Measurements from ENCODE around the gene MYL9. TPM values are rescaled to one million over a fixed set of nuclear protein-coding genes. Genes with fewer than 3 reads are reported as not detected.

Gene MYL9
- total and polyA plus RNA-seq, 2 donors (not counting 3 experiments of a cell fraction or from before 2014, with no cell fraction given): 41.7 to 116 TPM

DNA sequence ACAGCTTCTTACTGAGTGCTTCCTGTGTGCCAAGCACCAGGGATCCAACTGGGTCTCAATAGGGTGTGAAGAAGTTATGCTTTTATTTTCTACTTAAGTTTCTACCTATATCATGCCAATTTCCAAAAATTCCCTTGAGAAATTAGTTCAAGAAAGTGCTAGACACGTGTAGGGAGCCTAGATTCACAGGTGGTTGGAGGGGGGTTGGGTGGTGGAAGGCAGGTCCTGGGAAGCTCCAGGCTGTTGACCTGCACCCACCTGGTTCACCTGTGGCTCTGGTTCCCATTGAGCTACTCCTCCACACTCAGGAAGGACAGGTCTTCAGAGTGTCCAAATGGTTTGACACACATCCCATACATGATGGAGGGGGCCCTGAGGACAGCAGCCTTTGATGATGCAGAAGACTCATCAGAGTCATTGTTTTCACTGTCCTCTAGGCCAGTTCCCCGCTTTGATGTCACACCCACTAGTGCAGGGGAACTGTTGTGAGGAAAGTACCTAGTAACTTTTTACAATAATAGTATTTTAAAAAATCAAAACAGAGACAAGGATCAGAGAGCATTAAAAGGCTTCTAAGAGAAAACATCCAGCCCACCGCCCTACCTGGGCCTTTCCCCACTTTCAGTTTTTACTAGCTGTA is 39.8 kb upstream of the MYL9 start:
- no peak overlapping the region for H3K4me3 ChIP-seq (replicated peaks in 1 of 3; ENCODE audit: insufficient read depth in 1 of 3, low read depth in 1 of 3, low read length in 3 of 3)
- H3K9me3 ChIP-seq (replicated peaks; ENCODE audit: control insufficient read depth, insufficient read depth, low read length): no peaks in the 10 kb centered on the region
- H3K4me2 ChIP-seq (ENCODE audit: insufficient read depth, low read length): no peak overlapping the region
- H2AFZ ChIP-seq (ENCODE audit: low read depth, low read length): no peak overlapping the region
- no peak overlapping the region for H3K9ac ChIP-seq (replicated peaks; ENCODE audit: extremely low read depth, insufficient read depth, low read length)
- H3K27ac ChIP-seq (ENCODE audit: insufficient read depth, low read depth, low read length): no peak overlapping the region
- BruUV-seq (replicated peaks): no TSS peak
- TF ChIP-seq, protein P1, sequence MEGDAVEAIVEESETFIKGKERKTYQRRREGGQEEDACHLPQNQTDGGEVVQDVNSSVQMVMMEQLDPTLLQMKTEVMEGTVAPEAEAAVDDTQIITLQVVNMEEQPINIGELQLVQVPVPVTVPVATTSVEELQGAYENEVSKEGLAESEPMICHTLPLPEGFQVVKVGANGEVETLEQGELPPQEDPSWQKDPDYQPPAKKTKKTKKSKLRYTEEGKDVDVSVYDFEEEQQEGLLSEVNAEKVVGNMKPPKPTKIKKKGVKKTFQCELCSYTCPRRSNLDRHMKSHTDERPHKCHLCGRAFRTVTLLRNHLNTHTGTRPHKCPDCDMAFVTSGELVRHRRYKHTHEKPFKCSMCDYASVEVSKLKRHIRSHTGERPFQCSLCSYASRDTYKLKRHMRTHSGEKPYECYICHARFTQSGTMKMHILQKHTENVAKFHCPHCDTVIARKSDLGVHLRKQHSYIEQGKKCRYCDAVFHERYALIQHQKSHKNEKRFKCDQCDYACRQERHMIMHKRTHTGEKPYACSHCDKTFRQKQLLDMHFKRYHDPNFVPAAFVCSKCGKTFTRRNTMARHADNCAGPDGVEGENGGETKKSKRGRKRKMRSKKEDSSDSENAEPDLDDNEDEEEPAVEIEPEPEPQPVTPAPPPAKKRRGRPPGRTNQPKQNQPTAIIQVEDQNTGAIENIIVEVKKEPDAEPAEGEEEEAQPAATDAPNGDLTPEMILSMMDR (IDR thresholded peaks at IDR 0.05; ENCODE audit: extremely low read depth in 1 of 2, insufficient read depth in 1 of 2, low read depth in 1 of 2, low read length in 2 of 2): no peak
- H3K79me2 ChIP-seq (ENCODE audit: control insufficient read depth, insufficient read depth, low read length): peaks cover 4% of the 10 kb centered on the region
- intact Hi-C loops (cut with micrococcal nuclease): no loop called here
- H3K9me1 ChIP-seq (replicated peaks; ENCODE audit: control insufficient read depth, extremely low read depth, insufficient read depth, low read length): no peaks in the 10 kb centered on the region
- H3K36me3 ChIP-seq (ENCODE audit: control insufficient read depth in 2 of 2, extremely low read depth in 1 of 2, insufficient read depth in 2 of 2, low read length in 2 of 2): peaks cover 22 to 46% of the 10 kb centered on the region in 2 experiments
- no peak for DNase-seq (ENCODE audit: low read depth, low spot score)
- H4K20me1 ChIP-seq (replicated peaks; ENCODE audit: control insufficient read depth, extremely low read depth, insufficient read depth, low read length): no peaks in the 10 kb centered on the region
- H3K27me3 ChIP-seq (ENCODE audit: control insufficient read depth in 2 of 2, insufficient read depth in 2 of 2, low read length in 2 of 2): no peaks in the 10 kb centered on the region
- peaks cover 6% of the 10 kb centered on the region for H3K4me1 ChIP-seq (ENCODE audit: control insufficient read depth, extremely low read depth, insufficient read depth, low read length)
- CTCF ChIA-PET: interaction anchor here (0.7 to 3.6 kb wide), 6 partner anchors 10 to 104 kb away, joined by 3 to 19 read pairs (median 4); partner anchors contain the start of gene RAB5IF
- no peak for FAIRE-seq
- dilution Hi-C loops (cut with MboI; ENCODE audit: extremely low pct_ligation_motif_present, low sequenced_read_pairs): no loop called here
- POLR2A ChIA-PET: interaction anchor here (0.7 kb wide), 1 partner anchor 9 kb away, joined by 4 read pairs; no protein-coding TSS in a partner anchor

DNA sequence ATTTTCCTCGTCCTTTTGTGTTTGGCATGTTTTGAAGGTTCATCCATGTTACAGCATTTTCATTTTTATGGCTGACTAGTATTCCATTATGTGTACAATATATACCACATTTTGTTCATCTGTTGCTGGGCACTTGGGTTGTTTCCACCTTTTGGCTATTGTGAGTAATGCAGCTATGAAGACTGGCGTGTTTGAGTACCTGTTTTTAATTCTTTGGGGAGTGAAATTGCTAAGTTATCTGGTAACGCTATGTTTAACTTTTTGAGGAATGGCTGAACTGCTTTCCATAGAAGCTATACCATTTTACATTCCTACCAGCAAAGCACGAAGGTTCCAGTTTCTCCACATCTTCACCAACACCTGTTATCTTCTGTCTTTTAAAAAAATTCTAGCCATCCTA is 37.0 kb upstream of the MYL9 start:
- H2AFZ ChIP-seq (ENCODE audit: low read depth, low read length): no peak overlapping the region
- H3K36me3 ChIP-seq (ENCODE audit: control insufficient read depth in 2 of 2, extremely low read depth in 1 of 2, insufficient read depth in 2 of 2, low read length in 2 of 2): peaks cover 20 to 25% of the 10 kb centered on the region in 2 experiments
- H3K9me1 ChIP-seq (replicated peaks; ENCODE audit: control insufficient read depth, extremely low read depth, insufficient read depth, low read length): no peaks in the 10 kb centered on the region
- no peak overlapping the region for H3K4me2 ChIP-seq (ENCODE audit: insufficient read depth, low read length)
- H3K9me3 ChIP-seq (replicated peaks; ENCODE audit: control insufficient read depth, insufficient read depth, low read length): no peaks in the 10 kb centered on the region
- H3K4me1 ChIP-seq (ENCODE audit: control insufficient read depth, extremely low read depth, insufficient read depth, low read length): peaks cover 6% of the 10 kb centered on the region
- no peak for DNase-seq (ENCODE audit: low read depth, low spot score)
- BruUV-seq (replicated peaks): no TSS peak
- TF ChIP-seq JUN (IDR thresholded peaks at IDR 0.05; ENCODE audit: borderline replicate concordance, insufficient read depth, insufficient read length, low read depth) (no peak), POLR2A (IDR thresholded peaks at IDR 0.05; ENCODE audit: low read depth, low read length) (no peak), MYC (IDR thresholded peaks at IDR 0.05; ENCODE audit: low read depth, low read length) (no peak), FOS (IDR thresholded peaks at IDR 0.05; ENCODE audit: borderline replicate concordance, insufficient read depth, low read length) (no peak)
- TF ChIP-seq, protein P2, sequence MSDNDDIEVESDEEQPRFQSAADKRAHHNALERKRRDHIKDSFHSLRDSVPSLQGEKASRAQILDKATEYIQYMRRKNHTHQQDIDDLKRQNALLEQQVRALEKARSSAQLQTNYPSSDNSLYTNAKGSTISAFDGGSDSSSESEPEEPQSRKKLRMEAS (IDR thresholded peaks at IDR 0.05; ENCODE audit: insufficient read depth, insufficient read length): no peak
- TF ChIP-seq, protein P1 (IDR thresholded peaks at IDR 0.05; ENCODE audit: extremely low read depth in 1 of 2, insufficient read depth in 1 of 2, low read depth in 1 of 2, low read length in 2 of 2): no peak
- intact Hi-C loops (cut with micrococcal nuclease): no loop called here
- no peaks in the 10 kb centered on the region for H3K27me3 ChIP-seq (ENCODE audit: control insufficient read depth in 2 of 2, insufficient read depth in 2 of 2, low read length in 2 of 2)
- peaks cover 3% of the 10 kb centered on the region for H4K20me1 ChIP-seq (replicated peaks; ENCODE audit: control insufficient read depth, extremely low read depth, insufficient read depth, low read length)
- no peak for FAIRE-seq
- ChIA-PET CTCF (interaction anchor here (1.6 kb wide), 1 partner anchor 13 kb away, joined by 3 read pairs; no protein-coding TSS in a partner anchor), POLR2A (no interaction called here)
- no peak overlapping the region for H3K27ac ChIP-seq (ENCODE audit: insufficient read depth, low read depth, low read length)
- no peak overlapping the region for H3K4me3 ChIP-seq (replicated peaks in 1 of 3; ENCODE audit: insufficient read depth in 1 of 3, low read depth in 1 of 3, low read length in 3 of 3)
- H3K79me2 ChIP-seq (ENCODE audit: control insufficient read depth, insufficient read depth, low read length): peaks cover 6% of the 10 kb centered on the region
- dilution Hi-C loops (cut with MboI; ENCODE audit: extremely low pct_ligation_motif_present, low sequenced_read_pairs): no loop called here
- no peak overlapping the region for H3K9ac ChIP-seq (replicated peaks; ENCODE audit: extremely low read depth, insufficient read depth, low read length)
